HS-27A (cell line): ENCODE measurements around the gene PDAP1.
"Not testable (repeated sequence)": the region's sequence is repeated elsewhere in the genome, so short reads cannot be mapped to it uniquely, and the experiment has no call there.

ENCODE experiments used
- DNase-seq: peaks from one replicate; pipeline ENCODE4 v3.0.0-alpha.2; 2012; ENCODE audit warnings: low read depth, missing footprints

Gene PDAP1

DNA sequence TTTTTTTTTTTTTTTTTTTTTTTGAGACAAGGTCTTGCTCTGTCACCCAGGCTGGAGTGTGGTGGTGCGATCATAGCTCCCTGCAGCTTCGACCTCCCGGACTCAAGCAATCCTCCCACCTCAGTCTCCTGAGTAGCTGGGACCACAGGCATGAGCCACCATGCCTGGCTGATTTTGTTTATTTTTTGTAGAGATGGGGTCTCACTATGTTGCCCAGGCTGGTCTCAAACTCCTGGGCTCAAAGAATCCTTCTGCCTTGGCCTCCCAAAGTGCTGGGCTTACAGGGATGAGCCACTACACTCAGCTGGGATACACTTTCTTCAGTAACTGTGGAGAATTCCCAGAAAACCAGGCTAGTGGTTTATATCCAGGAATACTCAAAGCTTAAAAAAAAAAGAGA lies 57.8 kb downstream of the PDAP1 start:
- not testable (repeated sequence) for DNase-seq
